HL-60/S4 treated with retinoic acid at 250 ng/mL for 4 days and 3 days (cell line): ENCODE data around the gene TRMT44.

Experiments used
- in situ Hi-C: fragments of 300-500 bp; cut with MboI; formaldehyde crosslinking; loops from 2 replicates; pipeline ENCODE4 v1.7.0; 2022; ENCODE audit warnings: low sequenced_read_pairs

TRMT44 gene

DNA sequence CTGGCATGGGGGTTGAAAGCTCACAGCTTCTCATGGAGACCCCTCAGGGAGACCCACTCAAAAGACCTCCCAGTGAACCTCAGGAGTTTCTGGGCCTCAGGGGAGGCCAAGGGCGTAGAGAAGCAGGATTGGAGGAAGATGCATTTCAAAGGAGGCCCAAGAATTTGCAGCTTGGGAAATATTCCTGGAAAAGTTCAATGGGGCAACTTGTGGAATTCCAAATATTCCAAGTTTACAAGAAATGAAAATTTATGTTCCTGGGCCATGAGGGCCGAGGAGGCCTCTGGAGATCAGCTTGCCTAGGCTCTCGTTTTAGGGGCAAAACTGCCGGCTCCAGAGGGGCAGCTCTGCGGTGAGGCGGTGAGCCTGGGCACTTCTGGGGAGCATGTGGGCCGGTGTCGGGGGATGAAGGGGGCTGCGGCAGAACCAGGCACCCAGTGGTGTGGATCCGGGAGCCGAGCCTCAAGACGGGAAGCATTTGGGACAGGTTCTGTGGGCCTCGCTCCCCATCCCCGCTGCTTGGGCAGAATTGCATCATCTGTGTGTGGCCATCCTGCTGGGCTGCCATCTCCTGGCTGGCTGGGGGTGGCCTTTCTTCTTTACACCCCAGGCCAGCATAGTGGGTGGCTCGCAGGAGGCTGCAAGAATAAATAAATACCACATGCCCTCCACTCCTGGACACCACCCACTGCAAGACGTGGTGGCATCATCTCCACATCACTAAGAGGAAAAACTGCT, 85.0 kb downstream of the TRMT44 start:
- in situ Hi-C loops: no loop called here
